Measurements from ENCODE around the gene CYB561D2. TPM values are rescaled to one million over a fixed set of nuclear protein-coding genes. Genes with fewer than 3 reads are reported as not detected.

The CYB561D2 gene
- total and polyA plus RNA-seq, 2 of the 13 experiments (the other 11 are each of a cell fraction or from before 2014, with no cell fraction given): 11.1 to 17.2 TPM

DNA sequence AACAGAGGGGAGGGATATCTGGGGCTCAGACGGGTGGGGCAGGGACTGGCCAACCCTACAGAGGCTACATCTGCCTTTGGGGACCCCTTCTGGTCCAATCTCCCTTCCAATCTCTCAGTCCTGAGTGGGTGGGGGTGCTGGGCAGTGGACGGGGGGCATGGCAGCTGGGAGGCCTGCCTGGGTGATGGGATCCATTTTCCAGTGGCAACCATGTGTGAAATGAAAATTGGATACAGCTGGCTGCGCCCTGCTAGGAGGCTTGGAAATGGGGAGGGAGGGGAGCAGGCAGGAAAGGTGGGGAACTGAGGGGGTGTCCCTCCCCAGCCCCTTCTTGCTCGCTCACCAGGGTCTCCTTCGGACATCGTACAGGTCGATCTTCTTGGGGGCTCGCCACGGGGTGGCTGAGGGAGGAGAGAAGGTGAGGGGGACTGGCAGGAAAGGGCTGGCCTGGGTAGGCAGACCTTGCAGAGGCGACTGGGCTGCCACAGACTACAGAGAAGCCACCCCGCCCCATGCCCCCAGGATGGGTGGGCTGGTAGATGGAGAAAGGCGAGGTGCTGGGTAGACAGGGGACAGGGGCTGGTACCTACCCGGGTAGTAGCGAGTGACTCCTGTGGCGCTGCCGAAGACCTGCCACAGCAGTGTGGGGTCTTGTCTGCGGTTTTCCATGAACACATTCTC is 29.9 kb downstream of the CYB561D2 start (continued):
- TF ChIP-seq, protein P1, sequence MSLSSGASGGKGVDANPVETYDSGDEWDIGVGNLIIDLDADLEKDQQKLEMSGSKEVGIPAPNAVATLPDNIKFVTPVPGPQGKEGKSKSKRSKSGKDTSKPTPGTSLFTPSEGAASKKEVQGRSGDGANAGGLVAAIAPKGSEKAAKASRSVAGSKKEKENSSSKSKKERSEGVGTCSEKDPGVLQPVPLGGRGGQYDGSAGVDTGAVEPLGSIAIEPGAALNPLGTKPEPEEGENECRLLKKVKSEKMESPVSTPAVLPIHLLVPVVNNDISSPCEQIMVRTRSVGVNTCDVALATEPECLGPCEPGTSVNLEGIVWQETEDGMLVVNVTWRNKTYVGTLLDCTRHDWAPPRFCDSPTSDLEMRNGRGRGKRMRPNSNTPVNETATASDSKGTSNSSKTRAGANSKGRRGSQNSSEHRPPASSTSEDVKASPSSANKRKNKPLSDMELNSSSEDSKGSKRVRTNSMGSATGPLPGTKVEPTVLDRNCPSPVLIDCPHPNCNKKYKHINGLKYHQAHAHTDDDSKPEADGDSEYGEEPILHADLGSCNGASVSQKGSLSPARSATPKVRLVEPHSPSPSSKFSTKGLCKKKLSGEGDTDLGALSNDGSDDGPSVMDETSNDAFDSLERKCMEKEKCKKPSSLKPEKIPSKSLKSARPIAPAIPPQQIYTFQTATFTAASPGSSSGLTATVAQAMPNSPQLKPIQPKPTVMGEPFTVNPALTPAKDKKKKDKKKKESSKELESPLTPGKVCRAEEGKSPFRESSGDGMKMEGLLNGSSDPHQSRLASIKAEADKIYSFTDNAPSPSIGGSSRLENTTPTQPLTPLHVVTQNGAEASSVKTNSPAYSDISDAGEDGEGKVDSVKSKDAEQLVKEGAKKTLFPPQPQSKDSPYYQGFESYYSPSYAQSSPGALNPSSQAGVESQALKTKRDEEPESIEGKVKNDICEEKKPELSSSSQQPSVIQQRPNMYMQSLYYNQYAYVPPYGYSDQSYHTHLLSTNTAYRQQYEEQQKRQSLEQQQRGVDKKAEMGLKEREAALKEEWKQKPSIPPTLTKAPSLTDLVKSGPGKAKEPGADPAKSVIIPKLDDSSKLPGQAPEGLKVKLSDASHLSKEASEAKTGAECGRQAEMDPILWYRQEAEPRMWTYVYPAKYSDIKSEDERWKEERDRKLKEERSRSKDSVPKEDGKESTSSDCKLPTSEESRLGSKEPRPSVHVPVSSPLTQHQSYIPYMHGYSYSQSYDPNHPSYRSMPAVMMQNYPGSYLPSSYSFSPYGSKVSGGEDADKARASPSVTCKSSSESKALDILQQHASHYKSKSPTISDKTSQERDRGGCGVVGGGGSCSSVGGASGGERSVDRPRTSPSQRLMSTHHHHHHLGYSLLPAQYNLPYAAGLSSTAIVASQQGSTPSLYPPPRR (CRISPR knock-in tag; IDR thresholded peaks at IDR 0.05; ENCODE audit: borderline replicate concordance): no peak
- TF ChIP-seq ZNF563 (CRISPR knock-in tag; IDR thresholded peaks at IDR 0.05): no peak
- no peak for TF ChIP-seq BRD4 (CRISPR knock-in tag; IDR thresholded peaks at IDR 0.05)
- no peak for TF ChIP-seq ETV5 (CRISPR knock-in tag; IDR thresholded peaks at IDR 0.05; ENCODE audit: borderline replicate concordance)
- no peak for TF ChIP-seq GTF2F1 (IDR thresholded peaks at IDR 0.05; ENCODE audit: low read length)
- TF ChIP-seq ZNF768 (CRISPR knock-in tag; IDR thresholded peaks at IDR 0.05): no peak

DNA sequence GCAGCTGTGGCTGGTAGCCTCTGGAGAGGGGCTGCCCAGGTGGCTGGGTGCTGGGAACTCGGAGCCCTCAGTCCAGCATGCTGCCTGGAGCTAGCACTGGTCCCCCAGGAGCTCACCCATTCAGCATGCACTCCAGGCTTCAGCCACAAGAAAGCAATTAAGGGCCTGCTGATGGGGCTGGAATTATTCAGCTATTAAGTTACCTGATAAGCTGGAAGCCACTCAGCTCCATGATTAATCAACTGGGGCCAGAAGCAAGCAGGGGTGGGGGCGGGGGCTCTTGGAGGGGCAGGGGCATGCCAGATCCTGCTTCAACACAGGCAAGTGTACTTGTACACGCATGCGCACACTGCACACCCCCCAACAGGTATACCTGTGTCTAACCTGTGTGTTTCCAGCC is 30.7 kb downstream of the CYB561D2 start:
- Histone ChIP-seq H3K79me2 (ENCODE audit: insufficient read depth, low read length) (no peaks in the 10 kb centered on the region), H3K27me3 (ENCODE audit: control insufficient read depth in 1 of 2, insufficient read depth in 2 of 2, low read length in 2 of 2) (peaks cover 7 to 37% of the 10 kb centered on the region in 2 experiments), H3K4me1 (ENCODE audit: insufficient read depth, low read length) (peaks cover 16% of the 10 kb centered on the region), H3K9me3 (ENCODE audit: low read length) (no peaks in the 10 kb centered on the region), H2AFZ (ENCODE audit: low read length) (no peak overlapping the region), H3K4me2 (ENCODE audit: low read depth, low read length) (no peak overlapping the region), H3K9ac (ENCODE audit: insufficient read depth, low read depth, low read length) (no peak overlapping the region), H3K36me3 (replicated peaks in 1 of 2; ENCODE audit: control insufficient read depth in 1 of 2, insufficient read depth in 2 of 2, low read length in 2 of 2) (no peaks in the 10 kb centered on the region), H3K4me3 (replicated peaks in 1 of 3; ENCODE audit: insufficient read depth in 1 of 3, low read depth in 2 of 3, low read length in 3 of 3) (no peak overlapping the region), H4K20me1 (ENCODE audit: insufficient read depth, low read length) (no peaks in the 10 kb centered on the region), H3K27ac (ENCODE audit: extremely low read length, insufficient read depth, low read length) (no peak overlapping the region)
- no CpG with 5 or more reads among the region's 4 CpGs for WGBS (ENCODE audit: low lambda C conversion rate)
- intact Hi-C loops (cut with micrococcal nuclease; ENCODE audit: unreplicated experiment) (no loop called here), in situ Hi-C loops (cut with HindIII; ENCODE audit: extremely low pct_ligation_motif_present, low pct_unique_long_range_greater_than_20kb) (no loop called here)
- FAIRE-seq (no peak), ATAC-seq (no peak), DNase-seq (ENCODE audit: low spot score) (no peak)
- CTCF ChIA-PET (ENCODE audit: low intra/inter-chr PET ratio, low total read pairs): no interaction called here
- POLR2A ChIA-PET: no interaction called here
- BruUV-seq (replicated peaks): no TSS peak
- TF ChIP-seq ZNF12 (CRISPR knock-in tag; IDR thresholded peaks at IDR 0.05) (no peak), ZNF337 (CRISPR knock-in tag; IDR thresholded peaks at IDR 0.05; ENCODE audit: borderline replicate concordance, low read depth) (no peak), ZNF24 (IDR thresholded peaks at IDR 0.05) (no peak), NFKBIZ (CRISPR knock-in tag; IDR thresholded peaks at IDR 0.05) (no peak), ZNF746 (CRISPR knock-in tag; IDR thresholded peaks at IDR 0.05) (no peak), JUN (CRISPR knock-in tag; IDR thresholded peaks at IDR 0.05) (no peak), MEIS2 (CRISPR knock-in tag; IDR thresholded peaks at IDR 0.05) (no peak), NFATC3 (CRISPR knock-in tag; IDR thresholded peaks at IDR 0.05) (no peak), ZNF672 (CRISPR knock-in tag; IDR thresholded peaks at IDR 0.05) (no peak), KDM5B (CRISPR knock-in tag; IDR thresholded peaks at IDR 0.05; ENCODE audit: borderline replicate concordance) (no peak)
- TF ChIP-seq, protein P2, sequence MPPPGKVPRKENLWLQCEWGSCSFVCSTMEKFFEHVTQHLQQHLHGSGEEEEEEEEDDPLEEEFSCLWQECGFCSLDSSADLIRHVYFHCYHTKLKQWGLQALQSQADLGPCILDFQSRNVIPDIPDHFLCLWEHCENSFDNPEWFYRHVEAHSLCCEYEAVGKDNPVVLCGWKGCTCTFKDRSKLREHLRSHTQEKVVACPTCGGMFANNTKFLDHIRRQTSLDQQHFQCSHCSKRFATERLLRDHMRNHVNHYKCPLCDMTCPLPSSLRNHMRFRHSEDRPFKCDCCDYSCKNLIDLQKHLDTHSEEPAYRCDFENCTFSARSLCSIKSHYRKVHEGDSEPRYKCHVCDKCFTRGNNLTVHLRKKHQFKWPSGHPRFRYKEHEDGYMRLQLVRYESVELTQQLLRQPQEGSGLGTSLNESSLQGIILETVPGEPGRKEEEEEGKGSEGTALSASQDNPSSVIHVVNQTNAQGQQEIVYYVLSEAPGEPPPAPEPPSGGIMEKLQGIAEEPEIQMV (CRISPR knock-in tag; IDR thresholded peaks at IDR 0.05; ENCODE audit: low read depth): no peak
